ENCODE results near the gene BLNK. TPM values are rescaled to one million over a fixed set of nuclear protein-coding genes. Genes with fewer than 3 reads are reported as not detected.

Gene BLNK
- total and polyA plus RNA-seq, 7 experiments from 2014 or later: 0.17 to 6.5 (median 0.55) TPM; not detected in 1

DNA sequence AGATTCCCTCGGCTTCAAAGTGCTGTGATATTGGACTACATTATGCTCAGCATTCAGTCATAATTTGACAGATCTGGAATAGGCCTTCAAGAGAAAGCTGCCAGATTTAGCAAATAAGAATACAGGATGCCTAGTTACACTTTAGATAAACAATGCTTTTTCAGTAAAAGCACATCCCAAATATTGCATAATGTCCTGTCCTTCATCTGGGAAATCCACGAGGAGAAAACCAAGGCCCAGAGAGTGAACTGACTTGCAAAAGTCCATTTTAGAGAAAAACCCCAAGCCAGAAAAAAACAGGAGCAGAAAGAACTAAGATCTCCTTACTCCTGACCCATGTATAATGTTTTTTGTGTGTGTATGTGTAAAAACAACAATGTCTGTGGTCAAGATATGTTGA lies 12.0 kb upstream of the BLNK start:
- H3K9me3 ChIP-seq (ENCODE audit: control insufficient read depth in 2 of 3, low read length in 3 of 3): no peaks in the 10 kb centered on the region
- no peak overlapping the region for H3K4me3 ChIP-seq (ENCODE audit: low read length)
- H3K4me1 ChIP-seq (ENCODE audit: control insufficient read depth in 2 of 2, insufficient read depth in 2 of 2, low read length in 2 of 2): peaks cover 0 to 12% of the 10 kb centered on the region in 2 donors
- Mint-ChIP-seq H3K4me1 (peaks cover 11 to 16% (median 14%) of the 10 kb centered on the region in 7 donors), H3K36me3 (no peaks in the 10 kb centered on the region), H3K27me3 (peaks cover 0 to 5% (median 0%) of the 10 kb centered on the region in 5 donors), H3K27ac (no peak overlapping the region), H3K9me3 (peaks cover 0 to 1% (median 0%) of the 10 kb centered on the region in 11 donors), H3K4me3 (no peak overlapping the region)
- intact Hi-C loops (cut with micrococcal nuclease): no loop called here
- no peaks in the 10 kb centered on the region for H3K36me3 ChIP-seq (ENCODE audit: control insufficient read depth in 2 of 3, insufficient read depth in 3 of 3, low read length in 3 of 3)
- ChIA-PET POLR2A (interaction anchor here (0.7 kb wide), 1 partner anchor 53 kb away, joined by 3 read pairs; no protein-coding TSS in a partner anchor), CTCF (no interaction called here)
- ATAC-seq: no peak
- DNase-seq: no peak
- no peak overlapping the region for H3K27ac ChIP-seq (ENCODE audit: low read depth, low read length)
- no peaks in the 10 kb centered on the region for H3K27me3 ChIP-seq (ENCODE audit: control insufficient read depth in 2 of 2, insufficient read depth in 2 of 2, low read length in 2 of 2)

- intact Hi-C loops (cut with micrococcal nuclease): no loop called here
- ChIA-PET POLR2A (interaction anchor here (1.7 kb wide), 1 partner anchor 9 kb away, joined by 3 read pairs; no protein-coding TSS in a partner anchor), CTCF (interaction anchor here (1.0 kb wide), 1 partner anchor 52 kb away, joined by 3 read pairs; no protein-coding TSS in a partner anchor)
- Histone ChIP-seq H3K27me3 (ENCODE audit: control insufficient read depth in 2 of 2, insufficient read depth in 2 of 2, low read length in 2 of 2) (no peaks in the 10 kb centered on the region), H3K4me3 (ENCODE audit: low read length) (no peak overlapping the region), H3K27ac (ENCODE audit: low read depth, low read length) (no peak overlapping the region), H3K36me3 (ENCODE audit: control insufficient read depth in 2 of 3, insufficient read depth in 3 of 3, low read length in 3 of 3) (no peaks in the 10 kb centered on the region), H3K4me1 (ENCODE audit: control insufficient read depth in 2 of 2, insufficient read depth in 2 of 2, low read length in 2 of 2) (no peaks in the 10 kb centered on the region), H3K9me3 (ENCODE audit: control insufficient read depth in 2 of 3, low read length in 3 of 3) (no peaks in the 10 kb centered on the region)
- Mint-ChIP-seq H3K4me3 (no peak overlapping the region), H3K4me1 (peaks cover 0 to 1% (median 0%) of the 10 kb centered on the region in 7 donors), H3K27me3 (peaks cover 0 to 8% (median 4%) of the 10 kb centered on the region in 5 donors), H3K9me3 (peaks cover 0 to 1% (median 0%) of the 10 kb centered on the region in 11 donors), H3K27ac (no peak overlapping the region), H3K36me3 (no peaks in the 10 kb centered on the region)
- DNase-seq (no peak), ATAC-seq (no peak)
Observed at GRCh38 chr10:96281444-96282029, 10.2 kb upstream of the BLNK start.

DNA sequence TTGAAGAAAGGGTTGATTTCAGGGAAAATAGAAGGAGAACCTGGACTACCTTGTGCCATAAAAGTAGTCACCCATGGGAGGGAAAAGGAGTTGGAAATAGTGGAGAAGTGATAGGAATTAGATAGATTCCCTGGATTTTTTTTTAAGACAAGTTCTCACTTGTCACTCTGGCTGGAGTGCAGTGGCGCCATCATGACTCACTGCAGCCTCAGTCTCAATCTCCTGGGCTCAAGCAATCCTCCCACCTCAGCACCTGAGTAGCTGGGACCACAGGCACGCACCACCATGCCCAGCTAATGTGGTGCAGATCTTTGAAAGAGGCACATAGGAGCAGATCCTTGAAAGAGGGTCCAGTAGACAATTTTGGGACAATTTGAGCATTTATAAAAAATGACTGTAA lies 9.5 kb upstream of the BLNK start:
- peaks cover 0 to 2% (median 0%) of the 10 kb centered on the region in 11 donors for H3K9me3 Mint-ChIP-seq
- Histone ChIP-seq H3K4me3 (ENCODE audit: low read length) (no peak overlapping the region), H3K4me1 (ENCODE audit: control insufficient read depth in 2 of 2, insufficient read depth in 2 of 2, low read length in 2 of 2) (no peaks in the 10 kb centered on the region), H3K27me3 (ENCODE audit: control insufficient read depth in 2 of 2, insufficient read depth in 2 of 2, low read length in 2 of 2) (no peaks in the 10 kb centered on the region), H3K27ac (ENCODE audit: low read depth, low read length) (no peak overlapping the region), H3K36me3 (ENCODE audit: control insufficient read depth in 2 of 3, insufficient read depth in 3 of 3, low read length in 3 of 3) (no peaks in the 10 kb centered on the region), H3K9me3 (ENCODE audit: control insufficient read depth in 2 of 3, low read length in 3 of 3) (no peaks in the 10 kb centered on the region)
- no peaks in the 10 kb centered on the region for H3K36me3 Mint-ChIP-seq
- intact Hi-C loops (cut with micrococcal nuclease): no loop called here
- ATAC-seq (no peak), DNase-seq (no peak)
- peaks cover 0 to 9% (median 4%) of the 10 kb centered on the region in 5 donors for H3K27me3 Mint-ChIP-seq
- CTCF ChIA-PET: no interaction called here
- POLR2A ChIA-PET: interaction anchor here (1.7 kb wide), 1 partner anchor 9 kb away, joined by 3 read pairs; no protein-coding TSS in a partner anchor
- peaks cover 0 to 1% (median 0%) of the 10 kb centered on the region in 7 donors for H3K4me1 Mint-ChIP-seq
- no peak overlapping the region for H3K27ac Mint-ChIP-seq
- H3K4me3 Mint-ChIP-seq: no peak overlapping the region

DNA sequence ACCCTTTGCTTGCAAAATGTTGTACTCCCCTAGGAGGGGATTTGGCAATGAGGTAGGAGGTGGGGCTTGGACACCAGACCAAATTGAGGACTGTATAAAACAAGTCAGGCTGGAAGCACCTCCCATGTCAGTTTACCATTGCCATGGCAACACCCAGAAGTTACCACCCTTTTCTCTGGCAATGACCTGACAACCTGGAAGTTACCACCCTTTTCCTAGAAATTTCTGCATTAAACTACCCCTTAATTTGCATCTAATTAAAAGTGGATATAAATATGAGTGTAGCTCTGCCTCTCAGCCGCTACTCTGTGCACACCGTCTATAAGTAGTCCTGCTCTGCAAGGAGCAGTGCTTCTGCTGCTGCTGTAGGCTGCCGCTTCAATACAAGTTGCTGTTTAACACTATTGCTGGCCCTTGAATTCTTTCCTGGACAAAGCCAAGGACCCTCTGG lies 7.8 kb upstream of the BLNK start:
- Histone ChIP-seq H3K36me3 (ENCODE audit: control insufficient read depth in 2 of 3, insufficient read depth in 3 of 3, low read length in 3 of 3) (no peaks in the 10 kb centered on the region), H3K4me1 (ENCODE audit: control insufficient read depth in 2 of 2, insufficient read depth in 2 of 2, low read length in 2 of 2) (no peaks in the 10 kb centered on the region), H3K4me3 (ENCODE audit: low read length) (no peak overlapping the region), H3K9me3 (ENCODE audit: control insufficient read depth in 2 of 3, low read length in 3 of 3) (no peaks in the 10 kb centered on the region), H3K27ac (ENCODE audit: low read depth, low read length) (no peak overlapping the region), H3K27me3 (ENCODE audit: control insufficient read depth in 2 of 2, insufficient read depth in 2 of 2, low read length in 2 of 2) (no peaks in the 10 kb centered on the region)
- ATAC-seq (no peak), DNase-seq (no peak)
- ChIA-PET POLR2A (no interaction called here), CTCF (interaction anchor here (0.7 kb wide), 1 partner anchor 23 kb away, joined by 3 read pairs; no protein-coding TSS in a partner anchor)
- no peak overlapping the region for H3K4me3 Mint-ChIP-seq
- H3K36me3 Mint-ChIP-seq: no peaks in the 10 kb centered on the region
- H3K9me3 Mint-ChIP-seq: peaks cover 0 to 2% (median 0%) of the 10 kb centered on the region in 11 donors
- no peak overlapping the region for H3K27ac Mint-ChIP-seq
- peaks cover 0 to 9% (median 4%) of the 10 kb centered on the region in 5 donors for H3K27me3 Mint-ChIP-seq
- intact Hi-C loops (cut with micrococcal nuclease): no loop called here
- peaks cover 0 to 1% (median 0%) of the 10 kb centered on the region in 7 donors for H3K4me1 Mint-ChIP-seq

DNA sequence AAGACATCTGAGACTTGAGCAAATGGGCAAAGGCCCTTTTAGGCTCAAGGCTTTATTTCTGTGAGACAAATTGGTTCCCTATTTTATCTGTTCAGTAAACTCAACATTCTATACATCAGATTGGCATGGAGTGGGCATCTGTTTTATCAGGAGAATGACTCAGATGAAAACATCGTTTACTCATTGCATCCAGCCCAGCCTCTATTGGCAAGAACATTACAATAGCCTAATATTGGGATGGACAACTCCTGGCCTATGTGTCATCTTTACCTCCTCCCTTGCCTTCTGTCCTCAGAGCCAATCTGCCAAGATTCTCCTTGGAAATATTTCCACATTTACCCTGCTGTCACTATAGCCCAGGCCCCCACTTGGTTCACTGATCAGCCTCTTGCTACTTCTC lies 5.5 kb upstream of the BLNK start:
- no peaks in the 10 kb centered on the region for H3K4me1 ChIP-seq (ENCODE audit: control insufficient read depth in 2 of 2, insufficient read depth in 2 of 2, low read length in 2 of 2)

DNA sequence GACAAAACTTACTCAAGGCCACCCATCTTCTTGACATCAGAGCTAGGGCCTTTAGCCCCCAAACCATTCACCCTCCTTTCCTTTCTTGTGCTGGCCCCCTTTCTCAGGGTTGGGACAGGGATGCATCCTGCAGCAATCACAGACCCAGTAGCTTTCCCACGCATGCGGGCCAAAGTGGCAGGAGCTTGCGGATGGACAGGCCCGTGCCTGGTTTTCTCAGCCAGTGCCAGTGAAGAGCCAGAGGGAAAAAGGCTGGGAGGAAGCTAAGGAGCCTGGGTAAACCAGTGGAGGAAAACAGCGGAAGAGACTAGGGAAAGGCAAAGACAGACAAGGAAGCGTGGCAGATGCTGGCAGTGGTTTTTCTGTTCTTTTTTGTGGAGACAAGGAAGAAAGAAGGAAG lies 5.1 kb upstream of the BLNK start:
- no peaks in the 10 kb centered on the region for H3K36me3 Mint-ChIP-seq
- Histone ChIP-seq H3K27ac (ENCODE audit: low read depth, low read length) (no peak overlapping the region), H3K4me1 (ENCODE audit: control insufficient read depth in 2 of 2, insufficient read depth in 2 of 2, low read length in 2 of 2) (no peaks in the 10 kb centered on the region), H3K4me3 (ENCODE audit: low read length) (no peak overlapping the region), H3K36me3 (ENCODE audit: control insufficient read depth in 2 of 3, insufficient read depth in 3 of 3, low read length in 3 of 3) (no peaks in the 10 kb centered on the region), H3K27me3 (ENCODE audit: control insufficient read depth in 2 of 2, insufficient read depth in 2 of 2, low read length in 2 of 2) (no peaks in the 10 kb centered on the region), H3K9me3 (ENCODE audit: control insufficient read depth in 2 of 3, low read length in 3 of 3) (no peaks in the 10 kb centered on the region)
- H3K4me1 Mint-ChIP-seq: peaks cover 0 to 1% (median 0%) of the 10 kb centered on the region in 7 donors
- no peak overlapping the region for H3K27ac Mint-ChIP-seq
- peaks cover 0 to 13% (median 4%) of the 10 kb centered on the region in 5 donors for H3K27me3 Mint-ChIP-seq
- no peak for DNase-seq
- intact Hi-C loops (cut with micrococcal nuclease): no loop called here
- H3K9me3 Mint-ChIP-seq: peaks cover 0 to 2% (median 0%) of the 10 kb centered on the region in 11 donors
- no peak for ATAC-seq
- CTCF ChIA-PET: no interaction called here
- POLR2A ChIA-PET: no interaction called here
- no peak overlapping the region for H3K4me3 Mint-ChIP-seq

More for the DNA sequence above, 5.5 kb upstream of the BLNK start:
- Mint-ChIP-seq H3K4me3 (no peak overlapping the region), H3K27ac (no peak overlapping the region), H3K27me3 (peaks cover 0 to 13% (median 4%) of the 10 kb centered on the region in 5 donors), H3K4me1 (peaks cover 0 to 1% (median 0%) of the 10 kb centered on the region in 7 donors), H3K9me3 (peaks cover 0 to 2% (median 0%) of the 10 kb centered on the region in 11 donors), H3K36me3 (no peaks in the 10 kb centered on the region)
- CTCF ChIA-PET: no interaction called here
- no peak for ATAC-seq
- no peaks in the 10 kb centered on the region for H3K36me3 ChIP-seq (ENCODE audit: control insufficient read depth in 2 of 3, insufficient read depth in 3 of 3, low read length in 3 of 3)
- DNase-seq: no peak
- intact Hi-C loops (cut with micrococcal nuclease): no loop called here
- H3K9me3 ChIP-seq (ENCODE audit: control insufficient read depth in 2 of 3, low read length in 3 of 3): no peaks in the 10 kb centered on the region
- no peak overlapping the region for H3K27ac ChIP-seq (ENCODE audit: low read depth, low read length)
- H3K27me3 ChIP-seq (ENCODE audit: control insufficient read depth in 2 of 2, insufficient read depth in 2 of 2, low read length in 2 of 2): no peaks in the 10 kb centered on the region
- POLR2A ChIA-PET: no interaction called here
- no peak overlapping the region for H3K4me3 ChIP-seq (ENCODE audit: low read length)
